Keratinocyte (primary cell): ENCODE data around the gene GDAP1L1. TPM values are rescaled to one million over a fixed set of nuclear protein-coding genes. Genes with fewer than 3 reads are reported as not detected.

Experiments used
- DNase-seq: peaks from one replicate; pipeline ENCODE4 v3.0.0-alpha.2; 2011; ENCODE audit warnings: low read depth, missing footprints, low spot score
- FAIRE-seq: peaks from 2 replicates; lab custom pipeline; 2011; peaks lifted over from hg19 to GRCh38; lab: Jason Lieb, UNC
- H2AFZ ChIP-seq: 2 replicates; pipeline ENCODE4 v1.6.0; 2012; ENCODE audit warnings: low read length, control low read depth, inconsistent platforms; ENCODE audit not compliant: control insufficient read depth
- H3K27ac ChIP-seq: 2 replicates; pipeline ENCODE4 v1.5.1; 2011; ENCODE audit warnings: low read length; ENCODE audit not compliant: control insufficient read depth, insufficient read depth
- H3K27me3 ChIP-seq: 3 replicates; pipeline ENCODE4 v1.6.0; 2011; ENCODE audit warnings: low read length; ENCODE audit not compliant: control insufficient read depth, insufficient read depth; ENCODE audit errors: extremely low read depth
- H3K36me3 ChIP-seq, 2 experiments: 2 replicates in 1 of 2; 3 replicates in 1 of 2; pipeline ENCODE4 v1.5.1; 2011; ENCODE audit warnings: low read length in 2 of 2, mild to moderate bottlenecking in 1 of 2; ENCODE audit not compliant: control insufficient read depth in 2 of 2, insufficient read depth in 2 of 2; ENCODE audit errors: extremely low read depth in 1 of 2
- H3K4me1 ChIP-seq: 3 replicates; pipeline ENCODE4 v1.5.1; 2011; ENCODE audit warnings: low read length; ENCODE audit not compliant: control insufficient read depth, insufficient read depth; ENCODE audit errors: extremely low read depth
- H3K4me2 ChIP-seq: 3 replicates; pipeline ENCODE4 v1.6.0; 2011; ENCODE audit warnings: low read depth, low read length; ENCODE audit not compliant: control insufficient read depth, insufficient read depth; ENCODE audit errors: extremely low read depth
- H3K4me3 ChIP-seq, 3 experiments: fragments of 200-600 bp in 1 of 3; sonication (generic) in 1 of 3; 2 replicates in 2 of 3; 3 replicates in 1 of 3; pipeline ENCODE4 v1.5.1; 2011 to 2016; ENCODE audit warnings: low read length in 3 of 3, mild to moderate bottlenecking in 3 of 3, control low read depth in 2 of 3, inconsistent platforms in 1 of 3, low read depth in 1 of 3, mixed read lengths in 1 of 3, mixed run types in 1 of 3, moderate library complexity in 1 of 3; ENCODE audit not compliant: control insufficient read depth in 2 of 3, insufficient read depth in 2 of 3; ENCODE audit errors: extremely low read depth in 1 of 3
- H3K79me2 ChIP-seq: 2 replicates; pipeline ENCODE4 v1.6.0; 2012; ENCODE audit warnings: low read length; ENCODE audit not compliant: control insufficient read depth, insufficient read depth
- H3K9ac ChIP-seq: 3 replicates; pipeline ENCODE4 v1.6.0; 2011; ENCODE audit warnings: low read length; ENCODE audit not compliant: control insufficient read depth, insufficient read depth; ENCODE audit errors: extremely low read depth
- H3K9me1 ChIP-seq: 3 replicates; pipeline ENCODE4 v1.6.0; 2011; ENCODE audit warnings: low read length; ENCODE audit not compliant: control insufficient read depth, insufficient read depth; ENCODE audit errors: extremely low read depth
- H3K9me3 ChIP-seq: 2 replicates; pipeline ENCODE4 v1.5.1; 2012; ENCODE audit warnings: low read depth, low read length; ENCODE audit not compliant: control insufficient read depth
- H4K20me1 ChIP-seq: 3 replicates; pipeline ENCODE4 v1.6.0; 2011; ENCODE audit warnings: low read length; ENCODE audit not compliant: control insufficient read depth, insufficient read depth; ENCODE audit errors: extremely low read depth
- CTCF ChIP-seq, 3 experiments: IDR thresholded peaks in 1 of 3; conservative IDR thresholded peaks in 1 of 3; optimal IDR thresholded peaks in 1 of 3; 2 replicates in 2 of 3; 3 replicates in 1 of 3; pipeline versions ENCODE3 to v1.5.1; 2011; ENCODE audit warnings: low read length in 3 of 3, mild to moderate bottlenecking in 3 of 3, moderate library complexity in 2 of 3, control low read depth in 1 of 3, inconsistent platforms in 1 of 3; ENCODE audit not compliant: insufficient read depth in 2 of 3; ENCODE audit errors: extremely low read depth in 1 of 3
- EZH2 ChIP-seq: IDR thresholded peaks from one replicate; pipeline ENCODE4 v1.6.1; 2012; ENCODE audit warnings: inconsistent platforms, mild to moderate bottlenecking, low read length, moderate library complexity
- dilution Hi-C: fragments of 300-500 bp; cut with MboI; formaldehyde crosslinking; loops from one replicate; pipeline ENCODE4 v1.7.0; 2020; ENCODE audit warnings: low sequenced_read_pairs; ENCODE audit not compliant: extremely low pct_ligation_motif_present
- polyA plus RNA-seq, 5 experiments: library from polyadenylated mRNA; depleted of rRNA in 3 of 5; stranded (reverse) in 3 of 5; stranded (forward) in 1 of 5; unstranded in 1 of 5; fragments of >200 nt; gene quantifications; 1 replicate in 1 of 5; 2 replicates in 3 of 5; 3 replicates in 1 of 5; pipeline versions ENCODE4 v1.2.1 to v1.2.3, GENCODE V29; 2011 to 2012; ENCODE audit warnings: missing spikeins in 2 of 5, low read depth in 1 of 5, low replicate concordance in 1 of 5

Gene GDAP1L1
- polyA plus RNA-seq, 1 donor (not counting 4 experiments of a cell fraction or from before 2014, with no cell fraction given) = not detected

DNA sequence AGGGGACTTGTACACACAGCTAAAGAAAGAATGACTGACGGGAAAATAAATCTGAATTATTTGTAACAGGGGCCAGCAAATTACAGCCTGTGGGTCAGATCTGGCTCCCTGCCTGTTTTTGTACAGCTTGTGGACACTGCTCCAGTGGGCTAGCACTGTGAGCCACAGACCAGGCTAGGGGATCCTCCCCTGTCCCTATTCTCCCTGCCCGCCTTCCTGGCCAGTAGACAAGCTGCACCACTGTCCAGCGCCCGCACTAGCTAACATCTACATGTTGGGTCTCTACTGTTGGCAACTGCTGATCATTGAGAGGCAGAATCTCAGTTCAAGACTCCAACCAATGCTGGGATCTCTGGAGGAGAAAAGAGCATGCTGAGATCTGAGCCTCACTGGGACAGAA is 47.2 kb upstream of the GDAP1L1 start:
- Histone ChIP-seq H3K27ac (no peak overlapping the region), H3K27me3 (no peaks in the 10 kb centered on the region), H3K4me3 (no peak overlapping the region), H3K36me3 (peaks cover 20 to 48% of the 10 kb centered on the region in 2 experiments), H4K20me1 (no peaks in the 10 kb centered on the region), H2AFZ (no peak overlapping the region), H3K9me3 (no peaks in the 10 kb centered on the region), H3K4me1 (peaks cover 19% of the 10 kb centered on the region), H3K9me1 (no peaks in the 10 kb centered on the region), H3K9ac (no peak overlapping the region), H3K4me2 (no peak overlapping the region), H3K79me2 (peaks cover 37% of the 10 kb centered on the region)
- dilution Hi-C loops = loop anchor here (10.0 kb wide), 1 partner anchor 95 kb away; no protein-coding TSS in a partner anchor
- no peak for DNase-seq
- FAIRE-seq = no peak
- no peak for TF ChIP-seq CTCF (optimal IDR thresholded peaks at IDR 0.05 in 1 of 3, IDR thresholded peaks at IDR 0.05 in 1 of 3, conservative IDR thresholded peaks at IDR 0.05 in 1 of 3; ENCODE audit: extremely low read depth in 1 of 3, insufficient read depth in 2 of 3, low read length in 3 of 3)
- no peak for TF ChIP-seq EZH2

- no peak for FAIRE-seq
- DNase-seq = no peak
- Histone ChIP-seq H3K9me1 (no peaks in the 10 kb centered on the region), H3K27me3 (no peaks in the 10 kb centered on the region), H3K4me3 (no peak overlapping the region), H3K4me1 (peaks cover 24% of the 10 kb centered on the region), H3K79me2 (peaks cover 39% of the 10 kb centered on the region), H4K20me1 (no peaks in the 10 kb centered on the region), H3K9ac (no peak overlapping the region), H2AFZ (no peak overlapping the region), H3K4me2 (no peak overlapping the region), H3K27ac (no peak overlapping the region), H3K9me3 (no peaks in the 10 kb centered on the region), H3K36me3 (peaks cover 20 to 48% of the 10 kb centered on the region in 2 experiments)
- no peak for TF ChIP-seq CTCF (optimal IDR thresholded peaks at IDR 0.05 in 1 of 3, IDR thresholded peaks at IDR 0.05 in 1 of 3, conservative IDR thresholded peaks at IDR 0.05 in 1 of 3; ENCODE audit: extremely low read depth in 1 of 3, insufficient read depth in 2 of 3, low read length in 3 of 3)
- no peak for TF ChIP-seq EZH2
- dilution Hi-C loops = no loop called here
These were observed 46.7 kb upstream of the GDAP1L1 start for GRCh38 chr20:44200371-44200770.
